Measurements from ENCODE around the gene FHIT.

FHIT gene

DNA sequence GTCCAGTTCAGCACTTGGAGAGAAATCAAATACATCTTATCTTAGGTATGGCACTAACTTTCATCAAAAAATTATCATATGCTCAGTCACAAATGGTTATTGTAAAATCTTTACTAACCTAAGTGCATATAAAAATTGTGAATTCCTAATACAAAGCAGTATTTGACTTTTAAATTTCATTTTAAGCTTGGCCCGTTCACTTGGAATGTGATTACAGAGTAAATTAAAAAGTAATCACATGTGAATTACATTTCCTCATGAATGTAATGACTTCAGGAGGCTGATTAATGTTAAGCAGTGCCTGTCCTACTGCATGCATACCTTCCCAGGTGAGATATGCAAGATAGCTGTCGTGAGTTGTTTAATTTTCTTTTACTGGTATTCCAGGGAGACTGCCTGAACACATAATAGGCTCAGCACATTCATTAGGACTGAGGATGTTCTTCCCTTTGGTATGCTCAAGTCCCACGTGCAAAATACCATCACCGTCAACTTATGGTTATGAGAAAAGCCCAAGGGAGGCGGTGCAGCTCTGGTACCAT lies 1053.0 kb downstream of the FHIT start:
- H3K27me3 Mint-ChIP-seq (ENCODE audit: low read depth): no peaks in the 10 kb centered on the region
- TF ChIP-seq CTCF (IDR thresholded peaks at IDR 0.05; ENCODE audit: unreplicated experiment in 3 of 3): no peak
- H3K9me3 Mint-ChIP-seq: peaks cover 10% of the 10 kb centered on the region
- no peaks in the 10 kb centered on the region for H3K36me3 Mint-ChIP-seq (ENCODE audit: low read depth)
- no peaks in the 10 kb centered on the region for H3K4me1 Mint-ChIP-seq
- H3K4me3 Mint-ChIP-seq: no peak overlapping the region
- H3K27ac Mint-ChIP-seq: no peak overlapping the region

- no peaks in the 10 kb centered on the region for H3K36me3 Mint-ChIP-seq (ENCODE audit: low read depth)
- TF ChIP-seq CTCF (IDR thresholded peaks at IDR 0.05; ENCODE audit: unreplicated experiment in 3 of 3): no peak
- no peak overlapping the region for H3K27ac Mint-ChIP-seq
- peaks cover 7% of the 10 kb centered on the region for H3K4me1 Mint-ChIP-seq
- no peaks in the 10 kb centered on the region for H3K27me3 Mint-ChIP-seq (ENCODE audit: low read depth)
- H3K9me3 Mint-ChIP-seq: peaks cover 14% of the 10 kb centered on the region
- H3K4me3 Mint-ChIP-seq: no peak overlapping the region
Observed at GRCh38 chr3:60192297-60193114, 1058.7 kb downstream of the FHIT start.

GRCh38 chr3:60190073-60190472 lies 1061.2 kb downstream of the FHIT start:
- Mint-ChIP-seq H3K36me3 (ENCODE audit: low read depth) (no peaks in the 10 kb centered on the region), H3K4me1 (peaks cover 7% of the 10 kb centered on the region), H3K4me3 (no peak overlapping the region), H3K9me3 (peaks cover 14% of the 10 kb centered on the region), H3K27ac (no peak overlapping the region), H3K27me3 (ENCODE audit: low read depth) (no peaks in the 10 kb centered on the region)
- no peak for TF ChIP-seq CTCF (IDR thresholded peaks at IDR 0.05; ENCODE audit: unreplicated experiment in 3 of 3)

GRCh38 chr3:60189304-60189703 lies 1061.9 kb downstream of the FHIT start:
- H3K9me3 Mint-ChIP-seq: peaks cover 9% of the 10 kb centered on the region
- no peak for TF ChIP-seq CTCF (IDR thresholded peaks at IDR 0.05; ENCODE audit: unreplicated experiment in 3 of 3)
- no peaks in the 10 kb centered on the region for H3K27me3 Mint-ChIP-seq (ENCODE audit: low read depth)
- no peaks in the 10 kb centered on the region for H3K36me3 Mint-ChIP-seq (ENCODE audit: low read depth)
- H3K4me1 Mint-ChIP-seq: peaks cover 7% of the 10 kb centered on the region
- no peak overlapping the region for H3K4me3 Mint-ChIP-seq
- H3K27ac Mint-ChIP-seq: no peak overlapping the region

DNA sequence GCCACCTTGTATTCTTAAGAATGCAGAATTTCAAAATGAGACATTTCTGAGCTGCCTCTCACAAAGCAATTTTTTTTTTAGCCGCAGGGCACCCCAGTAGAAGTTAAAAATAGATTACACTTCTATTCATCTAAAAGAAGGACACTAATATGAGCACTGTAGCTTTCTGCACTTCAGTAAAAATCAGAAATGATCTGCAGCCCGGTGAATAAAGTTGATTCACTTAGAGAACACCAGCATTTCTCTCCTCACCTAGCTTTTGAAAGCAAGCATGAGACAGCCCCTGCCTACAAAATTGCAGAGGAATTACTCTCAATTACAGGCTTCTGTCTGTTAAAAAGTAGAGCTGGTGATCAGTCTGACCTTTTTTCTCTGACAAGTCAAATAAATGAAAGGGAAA lies 1062.4 kb downstream of the FHIT start:
- H3K9me3 Mint-ChIP-seq: peaks cover 8% of the 10 kb centered on the region
- no peak overlapping the region for H3K4me3 Mint-ChIP-seq
- H3K4me1 Mint-ChIP-seq: peaks cover 7% of the 10 kb centered on the region
- TF ChIP-seq CTCF (IDR thresholded peaks at IDR 0.05; ENCODE audit: unreplicated experiment in 3 of 3): no peak
- no peaks in the 10 kb centered on the region for H3K27me3 Mint-ChIP-seq (ENCODE audit: low read depth)
- H3K36me3 Mint-ChIP-seq (ENCODE audit: low read depth): no peaks in the 10 kb centered on the region
- H3K27ac Mint-ChIP-seq: no peak overlapping the region

DNA sequence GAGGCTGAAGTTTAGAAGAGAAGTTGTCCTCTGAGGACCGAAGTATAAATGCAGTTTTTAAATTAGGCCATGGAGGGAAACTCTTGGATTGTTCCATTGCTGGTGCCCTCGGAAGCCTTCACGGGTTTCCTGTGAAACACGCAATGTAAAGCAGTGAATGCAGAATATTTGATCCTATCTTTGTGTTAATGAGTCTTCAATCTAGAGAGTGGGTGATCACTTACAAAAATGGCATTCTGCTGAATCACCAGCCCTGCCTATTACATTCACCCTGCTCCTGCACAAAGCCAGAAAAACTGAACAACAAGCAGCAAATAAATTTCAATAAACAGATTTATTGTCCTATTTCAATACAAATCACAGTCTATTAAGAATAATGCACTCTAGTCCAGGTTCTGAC lies 1063.9 kb downstream of the FHIT start:
- Mint-ChIP-seq H3K36me3 (ENCODE audit: low read depth) (no peaks in the 10 kb centered on the region), H3K27ac (no peak overlapping the region), H3K4me1 (peaks cover 7% of the 10 kb centered on the region), H3K9me3 (peaks cover 4% of the 10 kb centered on the region), H3K4me3 (no peak overlapping the region), H3K27me3 (ENCODE audit: low read depth) (no peaks in the 10 kb centered on the region)
- no peak for TF ChIP-seq CTCF (IDR thresholded peaks at IDR 0.05; ENCODE audit: unreplicated experiment in 3 of 3)

All from nephron (organoid).